ENCODE data around the gene DYNC2I2. TPM values are rescaled to one million over a fixed set of nuclear protein-coding genes. Genes with fewer than 3 reads are reported as not detected.

Gene DYNC2I2
- total RNA-seq, 1 experiment from 2014 or later = 58.6 TPM

DNA sequence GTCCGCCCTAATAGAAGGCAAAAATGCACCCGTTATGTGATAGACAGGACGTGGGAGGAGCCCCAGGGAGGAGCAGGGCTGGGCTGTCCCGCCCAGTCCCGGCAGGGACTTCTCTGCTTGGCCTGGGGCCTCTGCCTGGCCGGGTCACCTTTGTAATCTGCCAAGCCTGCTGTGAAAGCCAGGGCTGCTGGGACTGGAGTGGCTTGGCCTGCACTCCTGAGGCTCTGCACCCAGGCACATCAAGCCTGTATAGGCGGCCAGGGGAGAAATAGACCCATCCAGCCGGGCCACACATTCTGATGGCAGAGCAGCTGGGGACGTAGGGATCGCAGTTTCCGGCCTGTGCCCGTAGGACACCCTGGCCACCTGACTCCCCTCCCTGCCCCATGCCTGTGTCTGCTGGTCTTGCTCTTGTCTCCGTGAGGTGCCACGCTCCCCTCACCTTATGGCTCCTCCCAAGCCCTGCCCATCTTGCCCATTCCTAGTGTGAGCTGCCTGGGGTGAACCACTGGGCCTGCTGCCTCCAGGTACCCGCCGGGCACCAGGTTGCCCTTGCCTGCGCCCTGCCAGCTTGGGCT lies 28.1 kb downstream of the DYNC2I2 start:
- Histone ChIP-seq H2BK5ac (ENCODE audit: insufficient read length, low read length) (no peak overlapping the region), H3K27me3 (ENCODE audit: insufficient read depth, low read length) (no peaks in the 10 kb centered on the region), H3K79me2 (ENCODE audit: insufficient read depth, low read length) (no peaks in the 10 kb centered on the region), H3K9me3 (ENCODE audit: control insufficient read depth, low read depth, low read length) (no peaks in the 10 kb centered on the region), H3K56ac (ENCODE audit: insufficient read length, low read depth, low read length) (no peak overlapping the region), H3K18ac (ENCODE audit: insufficient read length, low read depth, low read length) (no peak overlapping the region), H2AFZ (ENCODE audit: low read length) (no peak overlapping the region), H3K23me2 (ENCODE audit: insufficient read length, low read depth, low read length, poor library complexity, severe bottlenecking) (no peaks in the 10 kb centered on the region), H2BK120ac (ENCODE audit: low read depth, low read length, poor library complexity, severe bottlenecking) (no peak overlapping the region), H3K79me1 (ENCODE audit: insufficient read depth, low read depth, low read length, poor library complexity, severe bottlenecking) (no peaks in the 10 kb centered on the region), H3K4me1 (ENCODE audit: insufficient read depth, low read length) (no peaks in the 10 kb centered on the region), H2BK15ac (ENCODE audit: low read depth, low read length) (no peak overlapping the region), H4K5ac (ENCODE audit: insufficient read length, low read depth, low read length) (no peak overlapping the region), H3K27ac (ENCODE audit: insufficient read length, low read depth, low read length) (no peak overlapping the region), H3K4me2 (ENCODE audit: insufficient read depth, insufficient read length, low read length) (no peak overlapping the region), H4K8ac (replicated peaks; ENCODE audit: insufficient read length, low read depth, low read length) (no peak overlapping the region), H2BK12ac (ENCODE audit: insufficient read length, low read depth, low read length) (no peak overlapping the region), H3K23ac (ENCODE audit: insufficient read length, low read depth, low read length) (no peak overlapping the region), H2AK5ac (ENCODE audit: insufficient read length, low read length) (no peak overlapping the region), H4K91ac (ENCODE audit: insufficient read length, low read depth, low read length) (no peak overlapping the region), H2BK20ac (ENCODE audit: low read depth, low read length, poor library complexity, severe bottlenecking) (no peak overlapping the region), H4K20me1 (ENCODE audit: control insufficient read depth, insufficient read depth, insufficient read length) (no peaks in the 10 kb centered on the region), H3K4ac (ENCODE audit: low read depth, low read length) (no peak overlapping the region), H3K9ac (ENCODE audit: extremely low read depth, insufficient read length, low read length) (no peak overlapping the region), H3T11ph (ENCODE audit: low read length) (no peak overlapping the region), H3K14ac (ENCODE audit: insufficient read depth, low read length) (no peak overlapping the region)
- Mint-ChIP-seq H3K4me3 (no peak overlapping the region), H3K9me3 (no peaks in the 10 kb centered on the region), H3K27me3 (ENCODE audit: low read depth) (no peaks in the 10 kb centered on the region), H3K27ac (peak overlapping the region in 1 of 3 experiments; percentile 83; a peak in 2 of 7 replicates), H3K36me3 (ENCODE audit: insufficient read depth in 1 of 3, low read depth in 3 of 3) (peaks cover 34 to 83% (median 70%) of the 10 kb centered on the region in 3 experiments), H3K4me1 (0 out of 4 replicates have a peak, but pooled peaks cover 0 to 4% of the 10 kb centered on the region in 2 experiments)
- WGBS (ENCODE audit: extremely low coverage, insufficient read length, low lambda C conversion rate) = no CpG with 5 or more reads among the region's 17 CpGs
- DNase-seq = no peak
- TF ChIP-seq, protein P1, sequence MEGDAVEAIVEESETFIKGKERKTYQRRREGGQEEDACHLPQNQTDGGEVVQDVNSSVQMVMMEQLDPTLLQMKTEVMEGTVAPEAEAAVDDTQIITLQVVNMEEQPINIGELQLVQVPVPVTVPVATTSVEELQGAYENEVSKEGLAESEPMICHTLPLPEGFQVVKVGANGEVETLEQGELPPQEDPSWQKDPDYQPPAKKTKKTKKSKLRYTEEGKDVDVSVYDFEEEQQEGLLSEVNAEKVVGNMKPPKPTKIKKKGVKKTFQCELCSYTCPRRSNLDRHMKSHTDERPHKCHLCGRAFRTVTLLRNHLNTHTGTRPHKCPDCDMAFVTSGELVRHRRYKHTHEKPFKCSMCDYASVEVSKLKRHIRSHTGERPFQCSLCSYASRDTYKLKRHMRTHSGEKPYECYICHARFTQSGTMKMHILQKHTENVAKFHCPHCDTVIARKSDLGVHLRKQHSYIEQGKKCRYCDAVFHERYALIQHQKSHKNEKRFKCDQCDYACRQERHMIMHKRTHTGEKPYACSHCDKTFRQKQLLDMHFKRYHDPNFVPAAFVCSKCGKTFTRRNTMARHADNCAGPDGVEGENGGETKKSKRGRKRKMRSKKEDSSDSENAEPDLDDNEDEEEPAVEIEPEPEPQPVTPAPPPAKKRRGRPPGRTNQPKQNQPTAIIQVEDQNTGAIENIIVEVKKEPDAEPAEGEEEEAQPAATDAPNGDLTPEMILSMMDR (conservative IDR thresholded peaks at IDR 0.05) = no peak
